B cell (primary cell): ENCODE measurements around the gene TENM3. TPM values are rescaled to one million over a fixed set of nuclear protein-coding genes. Genes with fewer than 3 reads are reported as not detected.

ENCODE experiments used
- ATAC-seq: fragments of 200-7000 bp; cut with Tn5 transposase; one replicate; pipeline ENCODE4 v1.10.0; 2021; ENCODE audit warnings: low read depth, mild to moderate bottlenecking, moderate number of reproducible peaks, moderate library complexity
- CTCF ChIA-PET: fragments of 350-600 bp; sonication (Branson Sonifier 250); formaldehyde crosslinking; loops from one replicate; lab custom pipeline; 2021; ENCODE audit warnings: antibody characterized with exemption, inconsistent platforms; lab: Charles Lee
- POLR2A ChIA-PET: fragments of 350-600 bp; sonication (Branson Sonifier 250); formaldehyde crosslinking; loops from one replicate; lab custom pipeline; 2021; ENCODE audit warnings: antibody characterized with exemption; lab: Charles Lee
- DNase-seq: peaks from one replicate; pipeline ENCODE4 v3.0.0; 2013
- H2AFZ ChIP-seq: 2 replicates; pipeline ENCODE4 v1.6.1; 2012; ENCODE audit warnings: mild to moderate bottlenecking, low read depth, low read length; ENCODE audit not compliant: insufficient read depth, poor library complexity, severe bottlenecking
- H3K27ac ChIP-seq, 2 donors: 1 replicate in 1 of 2; 2 replicates in 1 of 2; pipeline ENCODE4 v1.5.1; 2012 to 2013; ENCODE audit warnings: low read length in 2 of 2, mild to moderate bottlenecking in 2 of 2, moderate library complexity in 1 of 2
- H3K27me3 ChIP-seq, 4 experiments: fragments of 200-600 bp in 1 of 4; sonication (generic) in 1 of 4; replicated peaks in 1 of 4; 1 replicate in 2 of 4; 2 replicates in 2 of 4; pipeline versions ENCODE4 v1.6.1 to v1.7.0; 2013 to 2016; ENCODE audit warnings: low read length in 3 of 4, mild to moderate bottlenecking in 2 of 4, mixed read lengths in 1 of 4, moderate library complexity in 1 of 4; ENCODE audit not compliant: insufficient read depth in 4 of 4, control insufficient read depth in 3 of 4; ENCODE audit errors: control extremely low read depth in 1 of 4
- H3K36me3 ChIP-seq, 2 experiments: replicated peaks in 1 of 2; 1 replicate in 1 of 2; 2 replicates in 1 of 2; pipeline versions ENCODE4 v1.6.1 to v1.7.1; 2013; ENCODE audit warnings: low read length in 1 of 2; ENCODE audit not compliant: insufficient read depth in 2 of 2, control insufficient read depth in 1 of 2; ENCODE audit errors: control extremely low read depth in 1 of 2, extremely low read depth in 1 of 2
- H3K4me1 ChIP-seq, 2 donors: fragments of 200-600 bp in 1 of 2; sonication (generic) in 1 of 2; 1 replicate in 1 of 2; 2 replicates in 1 of 2; pipeline versions ENCODE4 v1.5.1 to v1.6.1; 2013 to 2017; ENCODE audit warnings: low read length in 2 of 2; ENCODE audit not compliant: control insufficient read depth in 2 of 2, insufficient read depth in 2 of 2
- H3K4me2 ChIP-seq: replicated peaks from 2 replicates; pipeline ENCODE3; 2012; ENCODE audit warnings: mild to moderate bottlenecking, low read depth, low read length; ENCODE audit not compliant: poor library complexity, severe bottlenecking
- H3K4me3 ChIP-seq, 5 experiments: fragments of 200-600 bp in 1 of 5; sonication (generic) in 1 of 5; 1 replicate in 3 of 5; 2 replicates in 2 of 5; pipeline versions ENCODE4 v1.5.1 to v1.7.0; 2011 to 2016; ENCODE audit warnings: low read length in 4 of 5, mild to moderate bottlenecking in 4 of 5, low read depth in 2 of 5, control low read depth in 1 of 5, moderate library complexity in 1 of 5; ENCODE audit not compliant: insufficient read depth in 1 of 5; ENCODE audit errors: control extremely low read depth in 1 of 5, extremely low read depth in 1 of 5
- H3K79me2 ChIP-seq: fragments of 200-600 bp; sonication (generic); one replicate; pipeline ENCODE4 v1.6.0; 2016; ENCODE audit warnings: low read length; ENCODE audit not compliant: control insufficient read depth, insufficient read depth
- H3K9ac ChIP-seq: fragments of 200-600 bp; sonication (generic); 2 replicates; pipeline ENCODE4 v1.6.1; 2017; ENCODE audit warnings: mild to moderate bottlenecking, low read length, moderate library complexity
- H3K9me3 ChIP-seq, 3 donors: one replicate each; pipeline versions ENCODE4 v1.6.1 to v1.7.1; 2013; ENCODE audit warnings: low read length in 2 of 3; ENCODE audit not compliant: control insufficient read depth in 2 of 3, insufficient read depth in 1 of 3; ENCODE audit errors: control extremely low read depth in 1 of 3
- H4K20me1 ChIP-seq: 2 replicates; pipeline ENCODE4 v1.6.0; 2012; ENCODE audit warnings: mild to moderate bottlenecking, low read length; ENCODE audit not compliant: insufficient read depth, control insufficient read depth, poor library complexity, severe bottlenecking
- H3K27ac Mint-ChIP-seq: one replicate; pipeline ENCODE4 v1.8.0; 2021; ENCODE audit warnings: mixed read lengths
- H3K27me3 Mint-ChIP-seq: one replicate; pipeline ENCODE4 v1.8.0; 2021; ENCODE audit warnings: mixed read lengths
- H3K4me1 Mint-ChIP-seq: one replicate; pipeline ENCODE4 v1.8.0; 2021; ENCODE audit warnings: mixed read lengths
- H3K4me3 Mint-ChIP-seq: one replicate; pipeline ENCODE4 v1.8.0; 2021; ENCODE audit warnings: mixed read lengths
- H3K9me3 Mint-ChIP-seq: one replicate; pipeline ENCODE4 v1.8.0; 2022; ENCODE audit warnings: mixed read lengths; ENCODE audit not compliant: insufficient read depth
- EZH2 ChIP-seq: IDR thresholded peaks from 2 replicates; pipeline ENCODE4 v1.6.1; 2012; ENCODE audit warnings: borderline replicate concordance, low read depth, mild to moderate bottlenecking, moderate library complexity, low read length; ENCODE audit not compliant: insufficient read depth, poor library complexity, severe bottlenecking
- WGBS: methylation state at CpG from one replicate; pipeline ENCODE4 v1.1.5; 2013; ENCODE audit warnings: missing lambda C conversion rate; ENCODE audit not compliant: insufficient coverage; 5-methylcytosine and 5-hydroxymethylcytosine counted together
- intact Hi-C: fragments of 100-400 bp; cut with micrococcal nuclease; formaldehyde crosslinking; loops from one replicate; pipeline ENCODE4 v1.10.0; 2022
- polyA plus RNA-seq: library from polyadenylated mRNA; depleted of rRNA; stranded (reverse); fragments of >200 nt; gene quantifications from 2 replicates; pipeline ENCODE4 v1.2.3, GENCODE V29; 2012
- total RNA-seq, 2 donors: library from RNA; stranded (reverse); fragments of 120-200 nt in 1 of 2; gene quantifications; 1 replicate in 1 of 2; 2 replicates in 1 of 2; pipeline versions ENCODE4 v1.2.3 to v1.2.4, GENCODE V29; 2013 to 2022
- TF ChIP-seq, protein P1 (sequence below): fragments of 200-600 bp; IDR thresholded peaks from one replicate; pipeline ENCODE4 v1.8.0; 2022; ENCODE audit warnings: antibody characterized with exemption, mild to moderate bottlenecking

The TENM3 gene
- total and polyA plus RNA-seq, 2 donors (not counting 1 experiment from before 2014, with no cell fraction given): not detected

DNA sequence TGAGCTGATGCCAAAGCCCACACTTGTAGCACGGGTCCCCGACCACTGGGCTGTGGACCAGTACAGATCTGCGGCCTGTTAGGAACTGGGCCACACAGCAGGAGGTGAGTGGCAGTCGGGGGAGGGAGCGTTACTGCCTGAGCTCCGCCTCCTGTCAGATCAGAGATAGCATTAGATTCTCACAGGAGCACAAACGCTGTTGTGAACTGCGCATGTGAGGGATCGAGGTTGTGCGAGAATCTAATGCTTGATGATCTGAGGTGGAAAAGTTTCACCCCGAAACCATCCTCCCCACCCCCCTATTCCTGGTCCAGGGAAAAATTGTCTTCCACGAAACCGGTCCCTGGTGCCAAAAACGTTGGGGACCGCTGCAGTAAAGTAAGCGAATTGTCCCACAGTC, 382.0 kb downstream of the TENM3 start:
- H4K20me1 ChIP-seq: no peaks in the 10 kb centered on the region
- no peaks in the 10 kb centered on the region for H3K4me1 ChIP-seq
- ATAC-seq: no peak
- ChIA-PET CTCF (no interaction called here), POLR2A (no interaction called here)
- Mint-ChIP-seq H3K4me1 (no peaks in the 10 kb centered on the region), H3K9me3 (no peaks in the 10 kb centered on the region), H3K4me3 (no peak overlapping the region), H3K27me3 (no peaks in the 10 kb centered on the region), H3K27ac (no peak overlapping the region)
- no peaks in the 10 kb centered on the region for H3K79me2 ChIP-seq
- no peak overlapping the region for H3K9ac ChIP-seq
- TF ChIP-seq, protein P1, sequence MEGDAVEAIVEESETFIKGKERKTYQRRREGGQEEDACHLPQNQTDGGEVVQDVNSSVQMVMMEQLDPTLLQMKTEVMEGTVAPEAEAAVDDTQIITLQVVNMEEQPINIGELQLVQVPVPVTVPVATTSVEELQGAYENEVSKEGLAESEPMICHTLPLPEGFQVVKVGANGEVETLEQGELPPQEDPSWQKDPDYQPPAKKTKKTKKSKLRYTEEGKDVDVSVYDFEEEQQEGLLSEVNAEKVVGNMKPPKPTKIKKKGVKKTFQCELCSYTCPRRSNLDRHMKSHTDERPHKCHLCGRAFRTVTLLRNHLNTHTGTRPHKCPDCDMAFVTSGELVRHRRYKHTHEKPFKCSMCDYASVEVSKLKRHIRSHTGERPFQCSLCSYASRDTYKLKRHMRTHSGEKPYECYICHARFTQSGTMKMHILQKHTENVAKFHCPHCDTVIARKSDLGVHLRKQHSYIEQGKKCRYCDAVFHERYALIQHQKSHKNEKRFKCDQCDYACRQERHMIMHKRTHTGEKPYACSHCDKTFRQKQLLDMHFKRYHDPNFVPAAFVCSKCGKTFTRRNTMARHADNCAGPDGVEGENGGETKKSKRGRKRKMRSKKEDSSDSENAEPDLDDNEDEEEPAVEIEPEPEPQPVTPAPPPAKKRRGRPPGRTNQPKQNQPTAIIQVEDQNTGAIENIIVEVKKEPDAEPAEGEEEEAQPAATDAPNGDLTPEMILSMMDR: no peak
- no peak for TF ChIP-seq EZH2
- no peaks in the 10 kb centered on the region for H3K36me3 ChIP-seq
- H3K4me2 ChIP-seq: no peak overlapping the region
- no peak overlapping the region for H2AFZ ChIP-seq
- no peak for DNase-seq
- H3K27ac ChIP-seq: no peak overlapping the region
- H3K27me3 ChIP-seq: no peaks in the 10 kb centered on the region
- H3K9me3 ChIP-seq: no peaks in the 10 kb centered on the region
- intact Hi-C loops: no loop called here
- no peak overlapping the region for H3K4me3 ChIP-seq
- 93% methylated on average over 12 of the region's 16 CpGs for WGBS

DNA sequence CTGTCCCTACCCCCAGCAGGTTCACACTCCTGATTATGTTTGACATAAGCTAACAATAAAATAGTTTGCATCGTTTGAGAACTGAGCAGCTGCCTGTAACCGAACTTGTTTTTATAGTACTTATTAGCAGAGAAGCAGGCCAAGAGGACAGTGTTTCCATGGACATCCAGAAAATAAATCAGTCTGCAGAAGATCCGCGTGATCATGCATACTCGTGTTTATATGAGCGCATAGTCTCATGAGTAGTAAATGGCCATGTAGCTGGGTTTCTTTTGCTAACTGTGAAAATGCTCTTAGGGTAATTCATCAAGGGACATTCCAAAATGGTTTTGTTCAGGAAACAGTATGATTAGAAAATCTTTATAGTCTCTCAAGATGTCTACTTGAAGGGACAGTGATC, 384.8 kb downstream of the TENM3 start:
- H3K4me1 ChIP-seq: no peaks in the 10 kb centered on the region
- no peak overlapping the region for H3K4me2 ChIP-seq
- no peaks in the 10 kb centered on the region for H3K79me2 ChIP-seq
- no peak overlapping the region for H3K4me3 ChIP-seq
- H3K9me3 Mint-ChIP-seq: no peaks in the 10 kb centered on the region
- POLR2A ChIA-PET: no interaction called here
- no peak overlapping the region for H3K27ac Mint-ChIP-seq
- no peaks in the 10 kb centered on the region for H4K20me1 ChIP-seq
- H3K27ac ChIP-seq: no peak overlapping the region
- H3K4me3 Mint-ChIP-seq: no peak overlapping the region
- H3K9me3 ChIP-seq: no peaks in the 10 kb centered on the region
- DNase-seq (no peak), ATAC-seq (no peak)
- no peak overlapping the region for H2AFZ ChIP-seq
- H3K27me3 ChIP-seq: no peaks in the 10 kb centered on the region
- H3K9ac ChIP-seq: no peak overlapping the region
- no peaks in the 10 kb centered on the region for H3K4me1 Mint-ChIP-seq
- WGBS: 96% methylated on average over 6 of the region's 6 CpGs
- H3K27me3 Mint-ChIP-seq: no peaks in the 10 kb centered on the region
- TF ChIP-seq EZH2: no peak
- TF ChIP-seq, protein P1: no peak
- intact Hi-C loops: no loop called here
- H3K36me3 ChIP-seq: no peaks in the 10 kb centered on the region
- CTCF ChIA-PET: no interaction called here
